WTC11 (cell line): ENCODE measurements around the gene SLC8A1. TPM values are rescaled to one million over a fixed set of nuclear protein-coding genes. Genes with fewer than 3 reads are reported as not detected.

Experiments
- ATAC-seq: fragments of 200-7000 bp; cut with Tn5 transposase; 2 replicates; pipeline ENCODE4 v1.10.0; 2021; ENCODE audit warnings: mild to moderate bottlenecking, moderate library complexity
- CTCF ChIA-PET: fragments of 300-600 bp; sonication (Branson Sonifier 250); formaldehyde crosslinking; loops from one replicate; lab custom pipeline; 2021; ENCODE audit warnings: antibody characterized with exemption; lab: Charles Lee
- POLR2A ChIA-PET: fragments of 350-600 bp; sonication (Branson Sonifier 250); formaldehyde crosslinking; loops from one replicate; lab custom pipeline; 2021; ENCODE audit warnings: antibody characterized with exemption; lab: Charles Lee
- DNase-seq: peaks from one replicate; pipeline ENCODE4 v3.0.0; 2021; ENCODE audit warnings: low spot score
- H3K27ac Mint-ChIP-seq: 2 replicates; pipeline ENCODE4 v1.8.0; 2021; ENCODE audit warnings: mixed read lengths
- H3K27me3 Mint-ChIP-seq: 2 replicates; pipeline ENCODE4 v1.8.0; 2021; ENCODE audit warnings: low read depth, mild to moderate bottlenecking, moderate library complexity, mixed read lengths
- H3K36me3 Mint-ChIP-seq: 2 replicates; pipeline ENCODE4 v1.8.0; 2021; ENCODE audit warnings: mixed read lengths
- H3K4me1 Mint-ChIP-seq: 2 replicates; pipeline ENCODE4 v1.8.0; 2022; ENCODE audit warnings: mixed read lengths
- H3K4me3 Mint-ChIP-seq: 2 replicates; pipeline ENCODE4 v1.8.0; 2021; ENCODE audit warnings: mild to moderate bottlenecking, moderate library complexity, mixed read lengths
- H3K9me3 Mint-ChIP-seq: 2 replicates; pipeline ENCODE4 v1.8.0; 2021; ENCODE audit warnings: mixed read lengths
- ARID4B ChIP-seq: sonication (generic); formaldehyde crosslinking; IDR thresholded peaks from 2 replicates; pipeline ENCODE4 v1.8.0; 2023; ENCODE audit warnings: missing genetic modification reagents, mild to moderate bottlenecking, borderline replicate concordance
- CTCF ChIP-seq: fragments of 200-600 bp; IDR thresholded peaks from 2 replicates; pipeline ENCODE4 v1.8.0; 2022; ENCODE audit warnings: antibody characterized with exemption
- EMX1 ChIP-seq: fragments of 250-450 bp; sonication (Bioruptor Pico); IDR thresholded peaks from 2 replicates; pipeline ENCODE4 v1.8.0; 2021; ENCODE audit warnings: mild to moderate bottlenecking
- FOXP1 ChIP-seq: sonication (generic); formaldehyde crosslinking; IDR thresholded peaks from 2 replicates; pipeline ENCODE4 v1.8.0; 2022; ENCODE audit warnings: missing genetic modification reagents, mild to moderate bottlenecking, moderate library complexity, borderline replicate concordance
- FOXP4 ChIP-seq: sonication (generic); formaldehyde crosslinking; IDR thresholded peaks from 2 replicates; pipeline ENCODE4 v1.8.0; 2022; ENCODE audit warnings: mild to moderate bottlenecking, missing genetic modification reagents
- GABPB1 ChIP-seq: sonication (generic); formaldehyde crosslinking; IDR thresholded peaks from 2 replicates; pipeline ENCODE4 v1.8.1; 2023; ENCODE audit warnings: mild to moderate bottlenecking, missing genetic modification reagents
- KAT7 ChIP-seq: sonication (generic); formaldehyde crosslinking; IDR thresholded peaks from 2 replicates; pipeline ENCODE4 v1.8.1; 2023; ENCODE audit warnings: missing genetic modification reagents, mild to moderate bottlenecking, borderline replicate concordance
- MAX ChIP-seq: sonication (generic); formaldehyde crosslinking; IDR thresholded peaks from 2 replicates; pipeline ENCODE4 v1.8.0; 2022; ENCODE audit warnings: mild to moderate bottlenecking, missing genetic modification reagents
- NFE2L1 ChIP-seq: sonication (generic); formaldehyde crosslinking; IDR thresholded peaks from 2 replicates; pipeline ENCODE4 v1.8.1; 2023; ENCODE audit warnings: missing genetic modification reagents
- NR2C2 ChIP-seq: sonication (generic); formaldehyde crosslinking; IDR thresholded peaks from 2 replicates; pipeline ENCODE4 v1.8.0; 2022; ENCODE audit warnings: mild to moderate bottlenecking, missing genetic modification reagents
- OVOL2 ChIP-seq: fragments of 250-450 bp; sonication (Bioruptor Pico); IDR thresholded peaks from 2 replicates; pipeline ENCODE4 v1.9.0; 2021; ENCODE audit warnings: mild to moderate bottlenecking, borderline replicate concordance
- RORB ChIP-seq: fragments of 250-450 bp; sonication (Bioruptor Pico); IDR thresholded peaks from 2 replicates; pipeline ENCODE4 v1.9.0; 2021; ENCODE audit warnings: mild to moderate bottlenecking
- STAT6 ChIP-seq: sonication (generic); formaldehyde crosslinking; conservative IDR thresholded peaks from 2 replicates; pipeline ENCODE4 v1.8.1; 2023; ENCODE audit warnings: mild to moderate bottlenecking, low read depth, missing genetic modification reagents, moderate library complexity
- ZNF263 ChIP-seq: sonication (generic); formaldehyde crosslinking; IDR thresholded peaks from 2 replicates; pipeline ENCODE4 v1.8.1; 2022; ENCODE audit warnings: low read depth, mild to moderate bottlenecking, moderate library complexity, missing genetic modification reagents
- total RNA-seq: library from RNA; stranded (reverse); gene quantifications from 3 replicates; pipeline ENCODE4 v1.2.3, GENCODE V29; 2021

The SLC8A1 gene
- total RNA-seq, 1 experiment from 2014 or later = 2.6 TPM

GRCh38 chr2:40193670-40194026, 258.2 kb downstream of the SLC8A1 start:
- peaks cover 26% of the 10 kb centered on the region for H3K4me1 Mint-ChIP-seq
- CTCF ChIA-PET = interaction anchor here (0.8 kb wide), 1 partner anchor 280 kb away, joined by 3 read pairs; no protein-coding TSS in a partner anchor
- H3K27ac Mint-ChIP-seq = no peak overlapping the region
- peaks cover 4% of the 10 kb centered on the region; the same call in 1 of the 2 replicates for H3K9me3 Mint-ChIP-seq
- ATAC-seq = no peak
- no peaks in the 10 kb centered on the region for H3K27me3 Mint-ChIP-seq
- POLR2A ChIA-PET = no interaction called here
- DNase-seq = no peak
- no peaks in the 10 kb centered on the region for H3K36me3 Mint-ChIP-seq
- H3K4me3 Mint-ChIP-seq = no peak overlapping the region
- TF ChIP-seq FOXP4 (CRISPR knock-in tag) (no peak), STAT6 (CRISPR knock-in tag) (no peak), KAT7 (no peak), EMX1 (CRISPR knock-in tag) (no peak), MAX (no peak), FOXP1 (no peak), ZNF263 (no peak), OVOL2 (CRISPR knock-in tag) (no peak), RORB (CRISPR knock-in tag) (no peak), NR2C2 (no peak), NFE2L1 (CRISPR knock-in tag) (no peak), ARID4B (CRISPR knock-in tag) (no peak), GABPB1 (CRISPR knock-in tag) (no peak), CTCF (no peak)
- TF ChIP-seq, all 79 proteins: peak for 0
